Upper lobe of left lung (tissue), 6 donors: ENCODE measurements around the gene DCAF6. TPM values are rescaled to one million over a fixed set of nuclear protein-coding genes. Genes with fewer than 3 reads are reported as not detected.

Source experiments
- ATAC-seq, 2 donors: fragments of 200-7000 bp; cut with Tn5 transposase; one replicate each; pipeline ENCODE4 v1.9.1; 2022; ENCODE audit warnings: mild to moderate bottlenecking in 2 of 2, moderate library complexity in 2 of 2; ENCODE audit not compliant: low FRiP score in 2 of 2
- DNase-seq, 2 donors: peaks; one replicate each; pipeline ENCODE4 v3.0.0-alpha.2; 2019 to 2020
- H3K27ac ChIP-seq, 4 donors: fragments of 200-600 bp; sonication (generic); one replicate each; pipeline ENCODE4 v1.5.1; 2016 to 2019
- H3K27me3 ChIP-seq, 4 donors: fragments of 200-600 bp; sonication (generic); one replicate each; pipeline ENCODE4 v1.5.1; 2017 to 2019
- H3K36me3 ChIP-seq, 4 donors: fragments of 200-600 bp; sonication (generic); one replicate each; pipeline ENCODE4 v1.5.1; 2016 to 2019
- H3K4me1 ChIP-seq, 4 donors: fragments of 200-600 bp; sonication (generic); one replicate each; pipeline ENCODE4 v1.5.1; 2018 to 2019
- H3K4me3 ChIP-seq, 4 donors: fragments of 200-600 bp; sonication (generic); one replicate each; pipeline ENCODE4 v1.5.1; 2017 to 2019; ENCODE audit warnings: mild to moderate bottlenecking in 2 of 4, moderate library complexity in 1 of 4
- H3K9me3 ChIP-seq, 4 donors: fragments of 200-600 bp; sonication (generic); one replicate each; pipeline ENCODE4 v1.5.1; 2018 to 2019
- CTCF ChIP-seq, 6 experiments: fragments of 450-650 bp in 4 of 6; fragments of 200-600 bp in 2 of 6; sonication (generic) in 2 of 6; IDR thresholded peaks; one replicate each; pipeline ENCODE4 v1.5.1; 2016 to 2019; ENCODE audit warnings: antibody characterized with exemption in 6 of 6
- EP300 ChIP-seq, 4 donors: sonication (generic); formaldehyde crosslinking; IDR thresholded peaks; one replicate each; pipeline ENCODE4 v1.5.1; 2017; ENCODE audit warnings: antibody characterized with exemption in 4 of 4, control low read depth in 2 of 4
- POLR2A ChIP-seq, 4 donors: fragments of 450-650 bp; IDR thresholded peaks; one replicate each; pipeline ENCODE4 v1.5.1; 2016 to 2017; ENCODE audit warnings: antibody characterized with exemption in 4 of 4, mild to moderate bottlenecking in 2 of 4
- POLR2AphosphoS5 ChIP-seq, 2 donors: sonication (generic); formaldehyde crosslinking; IDR thresholded peaks; one replicate each; pipeline ENCODE4 v1.5.1; 2017; ENCODE audit warnings: antibody characterized with exemption in 2 of 2
- WGBS, 2 donors: methylation state at CpG; one replicate each; pipeline ENCODE4 v1.1.5; 2017 to 2018; 5-methylcytosine and 5-hydroxymethylcytosine counted together
- total RNA-seq, 6 donors: library from RNA; depleted of rRNA in 4 of 6; stranded (reverse); fragments of >200 nt in 4 of 6; gene quantifications; one replicate each; pipeline versions ENCODE4 v1.1.0 to v1.2.1, GENCODE V29; 2016 to 2021
- donor health status: DM: no; HTN: no; CAD: no; lungs with moderate emphysema.
- donor health status: DM: no; HTN: yes; CAD: no; lungs with severe emphysema.

DCAF6 gene
- total RNA-seq, 6 donors from 2014 or later, result 37.5 to 110 (median 55.5) TPM

GRCh38 chr1:168098534-168099320, 162.2 kb downstream of the DCAF6 start:
- Histone ChIP-seq H3K27ac (no peak overlapping the region), H3K4me1 (peaks cover 0 to 3% (median 0%) of the 10 kb centered on the region in 4 donors), H3K9me3 (no peaks in the 10 kb centered on the region), H3K4me3 (no peak overlapping the region), H3K27me3 (no peaks in the 10 kb centered on the region), H3K36me3 (peaks cover 0 to 12% (median 1%) of the 10 kb centered on the region in 4 donors)
- DNase-seq (no peak), ATAC-seq (no peak)
- TF ChIP-seq POLR2AphosphoS5 (IDR thresholded peaks at IDR 0.05), result no peak
- no peak for TF ChIP-seq CTCF (IDR thresholded peaks at IDR 0.05)
- no peak for TF ChIP-seq POLR2A (IDR thresholded peaks at IDR 0.05)
- TF ChIP-seq EP300 (IDR thresholded peaks at IDR 0.05), result no peak
- WGBS, 2 donors, result 89 to 95% methylated on average over 12 to 15 of the region's 15 CpGs

DNA sequence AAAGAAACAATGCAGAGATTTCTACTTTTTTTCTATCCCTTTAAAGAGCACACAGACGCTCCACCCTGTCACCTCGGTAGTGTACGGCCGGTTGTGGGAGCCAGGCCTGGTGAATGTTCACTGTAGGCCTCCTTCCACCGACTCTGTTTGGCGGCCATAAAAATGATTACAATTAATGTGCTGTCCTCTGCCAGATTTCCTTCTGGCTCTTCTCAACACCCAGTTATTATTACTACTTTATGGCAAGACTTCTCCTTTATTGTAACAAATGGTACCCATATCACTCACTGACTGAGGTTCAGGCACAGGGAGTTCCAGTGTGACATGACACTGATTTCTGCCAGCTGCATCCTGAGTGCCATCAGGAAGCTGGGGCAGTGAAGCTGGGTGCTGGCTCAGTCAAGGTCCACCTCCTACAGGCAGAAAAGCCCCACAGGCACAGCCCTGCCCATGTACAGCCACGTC, 162.9 kb downstream of the DCAF6 start:
- H3K4me1 ChIP-seq, result peaks cover 0 to 3% (median 0%) of the 10 kb centered on the region in 4 donors
- no peak for ATAC-seq
- H3K4me3 ChIP-seq, result no peak overlapping the region
- WGBS, 2 donors, result 85 to 88% methylated on average over 7 of the region's 7 CpGs
- H3K36me3 ChIP-seq, result peaks cover 0 to 16% (median 1%) of the 10 kb centered on the region in 4 donors
- no peak for DNase-seq
- no peak for TF ChIP-seq CTCF (IDR thresholded peaks at IDR 0.05)
- TF ChIP-seq EP300 (IDR thresholded peaks at IDR 0.05), result no peak
- TF ChIP-seq POLR2A (IDR thresholded peaks at IDR 0.05), result no peak
- TF ChIP-seq POLR2AphosphoS5 (IDR thresholded peaks at IDR 0.05), result no peak
- no peaks in the 10 kb centered on the region for H3K9me3 ChIP-seq
- H3K27ac ChIP-seq, result no peak overlapping the region
- H3K27me3 ChIP-seq, result no peaks in the 10 kb centered on the region

DNA sequence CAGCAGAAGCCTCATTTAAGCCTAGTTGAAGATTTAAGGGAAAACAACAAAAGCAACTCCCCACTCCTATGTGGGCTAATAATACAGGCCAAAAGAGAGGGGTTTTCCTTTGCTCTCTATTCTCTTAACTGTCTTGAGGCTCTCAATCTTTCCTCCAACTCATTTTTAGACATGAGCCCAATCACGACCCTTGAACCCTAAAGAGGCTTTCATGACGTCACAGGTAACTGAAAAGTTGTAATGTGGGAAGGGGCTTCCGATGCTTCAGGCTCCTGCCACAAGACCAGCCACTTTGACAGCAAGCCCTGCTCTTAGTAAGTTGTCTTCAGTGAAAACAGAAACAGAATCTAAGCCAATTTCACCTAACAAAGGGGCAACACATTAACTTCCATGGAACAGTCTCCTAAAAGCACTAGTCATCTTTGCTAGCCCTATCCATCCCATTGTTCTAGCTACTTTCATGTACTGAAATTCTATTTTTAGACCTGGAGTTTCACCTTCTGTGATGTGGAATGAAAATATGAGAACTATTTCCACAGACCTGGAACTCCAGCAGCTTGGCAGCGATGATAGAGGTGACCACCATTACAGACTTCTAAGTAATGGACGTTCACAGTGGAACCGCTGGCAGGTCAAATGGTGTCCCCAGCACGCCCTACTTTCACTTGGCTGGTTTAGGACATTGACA, 164.0 kb downstream of the DCAF6 start:
- H3K27ac ChIP-seq, result no peak overlapping the region

DNA sequence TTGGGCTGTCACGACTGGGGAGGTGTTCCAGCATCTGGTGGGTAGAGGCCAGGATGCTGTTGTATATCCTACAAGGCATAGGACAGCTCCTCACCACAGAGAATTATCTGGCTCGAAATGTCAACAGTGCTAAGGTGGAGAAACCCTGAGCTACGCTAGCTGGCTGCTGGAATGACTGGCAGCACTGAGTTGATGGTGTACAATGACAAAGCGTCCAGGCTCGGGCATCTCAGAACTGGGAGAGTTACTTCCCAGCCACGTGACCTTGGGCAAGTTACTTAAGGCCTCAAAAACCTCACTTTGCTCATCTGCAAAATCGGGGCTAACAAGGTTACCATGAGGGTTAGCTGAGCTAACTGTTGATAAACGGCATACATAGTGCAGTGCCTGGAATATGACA, 164.9 kb downstream of the DCAF6 start:
- WGBS, 2 donors, result 84 to 94% methylated on average over 8 of the region's 8 CpGs

More for the DNA sequence above, 164.0 kb downstream of the DCAF6 start:
- Histone ChIP-seq H3K27me3 (no peaks in the 10 kb centered on the region), H3K36me3 (peaks cover 0 to 17% (median 1%) of the 10 kb centered on the region in 4 donors), H3K4me1 (peaks cover 0 to 3% (median 0%) of the 10 kb centered on the region in 4 donors), H3K9me3 (no peaks in the 10 kb centered on the region), H3K4me3 (no peak overlapping the region)
- no peak for ATAC-seq
- WGBS, 2 donors, result 89 to 93% methylated on average over 7 of the region's 7 CpGs
- TF ChIP-seq POLR2A (IDR thresholded peaks at IDR 0.05), result no peak
- no peak for TF ChIP-seq EP300 (IDR thresholded peaks at IDR 0.05)
- no peak for TF ChIP-seq CTCF (IDR thresholded peaks at IDR 0.05)
- DNase-seq, result no peak

More for the DNA sequence above, 164.9 kb downstream of the DCAF6 start:
- ATAC-seq (no peak), DNase-seq (no peak)
- Histone ChIP-seq H3K36me3 (peaks cover 0 to 16% (median 1%) of the 10 kb centered on the region in 4 donors), H3K27ac (no peak overlapping the region), H3K27me3 (no peaks in the 10 kb centered on the region), H3K9me3 (no peaks in the 10 kb centered on the region), H3K4me1 (peaks cover 0 to 3% (median 0%) of the 10 kb centered on the region in 4 donors), H3K4me3 (no peak overlapping the region)
- TF ChIP-seq CTCF (IDR thresholded peaks at IDR 0.05) (no peak), POLR2A (IDR thresholded peaks at IDR 0.05) (no peak), EP300 (IDR thresholded peaks at IDR 0.05) (no peak), POLR2AphosphoS5 (IDR thresholded peaks at IDR 0.05) (no peak)
